LNCaP clone FGC (cell line): Measurements from ENCODE around the gene MYCBP2.

Experiments
- DNase-seq: peaks from one replicate; pipeline ENCODE4 v3.0.0-alpha.2; 2011; ENCODE audit warnings: low read depth
- H3K4me3 ChIP-seq: 2 replicates; pipeline ENCODE4 v1.5.1; 2011; ENCODE audit warnings: mild to moderate bottlenecking, low read depth, low read length, control low read depth
- CTCF ChIP-seq: IDR thresholded peaks from 2 replicates; pipeline ENCODE4 v1.5.1; 2012; ENCODE audit warnings: mild to moderate bottlenecking; ENCODE audit not compliant: control insufficient read depth, insufficient read depth; ENCODE audit errors: extremely low read depth

MYCBP2 gene

GRCh38 chr13:77329133-77329910, 2.4 kb upstream of the MYCBP2 start:
- TF ChIP-seq CTCF, result no peak
- DNase-seq, result peak; percentile 92
- H3K4me3 ChIP-seq, result peak overlapping the region; percentile 73

- no peak for TF ChIP-seq CTCF
- H3K4me3 ChIP-seq, result peak overlapping the region; percentile 73
- DNase-seq, result no peak
These were observed 1.9 kb upstream of the MYCBP2 start for GRCh38 chr13:77328819-77329132.

- TF ChIP-seq CTCF, result no peak
- DNase-seq, result no peak
- H3K4me3 ChIP-seq, result peak overlapping the region; percentile 88
These were observed 1.4 kb downstream of the MYCBP2 start for GRCh38 chr13:77325371-77325980.

GRCh38 chr13:77323858-77324257, 3.0 kb downstream of the MYCBP2 start:
- no peak for TF ChIP-seq CTCF
- no peak for DNase-seq
- peak overlapping the region; percentile 88; the same call in 1 of the 2 replicates for H3K4me3 ChIP-seq

GRCh38 chr13:77319536-77319935, 7.4 kb downstream of the MYCBP2 start:
- TF ChIP-seq CTCF, result no peak
- DNase-seq, result no peak
- H3K4me3 ChIP-seq, result no peak overlapping the region

GRCh38 chr13:77318741-77319140, 8.2 kb downstream of the MYCBP2 start:
- TF ChIP-seq CTCF, result no peak
- no peak overlapping the region for H3K4me3 ChIP-seq
- no peak for DNase-seq
